HG02798 (cell line): ENCODE data around the gene LRRC19.

ENCODE experiments used
- ATAC-seq: cut with Tn5 transposase; IDR thresholded peaks from one replicate; pipeline ENCODE4 v1.9.1; 2021; ENCODE audit warnings: mild to moderate bottlenecking; ENCODE audit not compliant: unreplicated experiment, poor library complexity

Gene LRRC19

GRCh38 chr9:26956860-26957233 is 48.6 kb downstream of the LRRC19 start:
- ATAC-seq = no peak

- ATAC-seq = peak; percentile 100
Observed at GRCh38 chr9:26955921-26956859, 49.3 kb downstream of the LRRC19 start, which contains the start of gene IFT74. TSS of gene IFT74 (plus strand) at chr9:26956412. CDS start at chr9:26961968, 5,556 bp downstream.

GRCh38 chr9:26955222-26955903 is 50.1 kb downstream of the LRRC19 start:
- peak; percentile 20 for ATAC-seq

- no peak for ATAC-seq
Observed at GRCh38 chr9:26954050-26954508, 51.4 kb downstream of the LRRC19 start.

GRCh38 chr9:26951794-26952193 is 53.7 kb downstream of the LRRC19 start:
- ATAC-seq = no peak

GRCh38 chr9:26950521-26950920 is 55.0 kb downstream of the LRRC19 start:
- ATAC-seq = no peak

- ATAC-seq = no peak
Observed at GRCh38 chr9:26949637-26950069, 55.8 kb downstream of the LRRC19 start.

- ATAC-seq = no peak
Observed at GRCh38 chr9:26947736-26948135, 57.7 kb downstream of the LRRC19 start.

GRCh38 chr9:26946753-26947727 is 58.4 kb downstream of the LRRC19 start, which contains the start of gene PLAA:
TSS of gene PLAA (minus strand) at chr9:26947242. CDS start at chr9:26947045, 197 bp downstream.
- peak; percentile 99 for ATAC-seq

- ATAC-seq = no peak
Observed at GRCh38 chr9:26945591-26945990, 59.9 kb downstream of the LRRC19 start.
